HepG2 (cell line): Measurements from ENCODE around the gene GRAMD4. TPM values are rescaled to one million over a fixed set of nuclear protein-coding genes. Genes with fewer than 3 reads are reported as not detected.

Experiments used
- GFI1 ChIP-seq: sonication (generic); formaldehyde crosslinking; IDR thresholded peaks from 2 replicates; pipeline ENCODE4 v1.5.0; 2020; ENCODE audit warnings: missing genetic modification reagents, mild to moderate bottlenecking, borderline replicate concordance
- HCFC1 ChIP-seq: fragments of 150-350 bp; IDR thresholded peaks from 2 replicates; pipeline ENCODE4 v1.6.1; 2014; ENCODE audit warnings: low read depth, low read length
- HDAC2 ChIP-seq: sonication (generic); formaldehyde crosslinking; IDR thresholded peaks from 2 replicates; pipeline ENCODE4 v1.4.0; 2020; ENCODE audit warnings: missing genetic modification reagents
- HIC2 ChIP-seq: sonication (generic); formaldehyde crosslinking; IDR thresholded peaks from 2 replicates; pipeline ENCODE4 v1.9.0; 2022; ENCODE audit warnings: low read depth, missing genetic modification reagents
- HNF4A ChIP-seq: sonication (generic); formaldehyde crosslinking; IDR thresholded peaks from 2 replicates; pipeline ENCODE4 v1.4.0; 2020; ENCODE audit warnings: missing genetic modification reagents
- KDM5B ChIP-seq: sonication (generic); formaldehyde crosslinking; IDR thresholded peaks from 2 replicates; pipeline ENCODE4 v1.4.0; 2020; ENCODE audit warnings: missing genetic modification reagents, mild to moderate bottlenecking, borderline replicate concordance
- KDM6A ChIP-seq: IDR thresholded peaks from 2 replicates; pipeline ENCODE4 v1.6.1; 2016; ENCODE audit warnings: low read depth
- KLF16 ChIP-seq, 2 experiments: sonication (generic) in 1 of 2; formaldehyde crosslinking in 1 of 2; IDR thresholded peaks; 2 replicates each; pipeline versions ENCODE4 v1.6.1 to v1.8.0; 2016 to 2023; ENCODE audit warnings: missing genetic modification reagents in 2 of 2, missing compliant biosample characterization in 1 of 2
- MTA1 ChIP-seq: sonication (generic); formaldehyde crosslinking; IDR thresholded peaks from 2 replicates; pipeline ENCODE4 v1.4.0; 2020; ENCODE audit warnings: missing genetic modification reagents, mild to moderate bottlenecking, borderline replicate concordance
- NCOA5 ChIP-seq: sonication (generic); formaldehyde crosslinking; IDR thresholded peaks from 2 replicates; pipeline ENCODE4 v1.4.0; 2020; ENCODE audit warnings: missing genetic modification reagents
- NR2F1 ChIP-seq, 2 experiments: fragments of 450-650 bp in 1 of 2; formaldehyde crosslinking in 1 of 2; IDR thresholded peaks; 2 replicates each; pipeline versions ENCODE4 v1.5.0 to v1.6.1; 2016 to 2020; ENCODE audit warnings: mild to moderate bottlenecking in 1 of 2, missing compliant biosample characterization in 1 of 2, missing genetic modification reagents in 1 of 2, moderate library complexity in 1 of 2
- NR2F2 ChIP-seq: IDR thresholded peaks from 2 replicates; pipeline ENCODE4 v1.6.1; 2012; ENCODE audit warnings: low read depth, inconsistent platforms, borderline replicate concordance
- SAP130 ChIP-seq: IDR thresholded peaks from 2 replicates; pipeline ENCODE4 v1.6.1; 2016; ENCODE audit warnings: low read depth
- SIX4 ChIP-seq: sonication (generic); formaldehyde crosslinking; IDR thresholded peaks from 2 replicates; pipeline ENCODE4 v1.4.0; 2020; ENCODE audit warnings: missing genetic modification reagents
- YEATS4 ChIP-seq: sonication (generic); formaldehyde crosslinking; IDR thresholded peaks from 2 replicates; pipeline ENCODE4 v1.4.0; 2020; ENCODE audit warnings: missing genetic modification reagents, borderline replicate concordance
- ZBTB33 ChIP-seq: sonication (generic); formaldehyde crosslinking; IDR thresholded peaks from 2 replicates; pipeline ENCODE4 v1.4.0; 2020; ENCODE audit warnings: missing genetic modification reagents
- ZBTB7A ChIP-seq: sonication (generic); formaldehyde crosslinking; IDR thresholded peaks from 2 replicates; pipeline ENCODE4 v1.8.0; 2022; ENCODE audit warnings: mild to moderate bottlenecking, missing genetic modification reagents
- ZBTB7B ChIP-seq: sonication (generic); formaldehyde crosslinking; IDR thresholded peaks from 2 replicates; pipeline ENCODE4 v1.4.0; 2020; ENCODE audit warnings: missing genetic modification reagents
- ZFP90 ChIP-seq: sonication (generic); formaldehyde crosslinking; IDR thresholded peaks from 2 replicates; pipeline ENCODE4 v1.8.0; 2022; ENCODE audit warnings: missing genetic modification reagents, mild to moderate bottlenecking, inconsistent platforms, borderline replicate concordance
- ZFX ChIP-seq: sonication (generic); formaldehyde crosslinking; IDR thresholded peaks from 2 replicates; pipeline ENCODE4 v1.4.0; 2020; ENCODE audit warnings: mild to moderate bottlenecking, low read depth, missing genetic modification reagents, moderate library complexity
- ZFY ChIP-seq: sonication (generic); formaldehyde crosslinking; IDR thresholded peaks from 2 replicates; pipeline ENCODE4 v1.4.0; 2020; ENCODE audit warnings: missing genetic modification reagents
- ZGPAT ChIP-seq: IDR thresholded peaks from 2 replicates; pipeline ENCODE4 v1.6.1; 2016; ENCODE audit warnings: mild to moderate bottlenecking
- ZMYM2 ChIP-seq: sonication (generic); formaldehyde crosslinking; IDR thresholded peaks from 2 replicates; pipeline ENCODE4 v1.8.0; 2022; ENCODE audit warnings: mild to moderate bottlenecking, missing genetic modification reagents
- ZNF691 ChIP-seq: sonication (generic); formaldehyde crosslinking; IDR thresholded peaks from 2 replicates; pipeline ENCODE4 v1.4.0; 2020; ENCODE audit warnings: missing genetic modification reagents, low read depth, mild to moderate bottlenecking, borderline replicate concordance
- polyA plus RNA-seq, 8 experiments: library from polyadenylated mRNA; depleted of rRNA in 3 of 8; stranded (reverse) in 7 of 8; unstranded in 1 of 8; fragments of >200 nt; fragmentation: Illumina TruSeq in 4 of 8; extraction: Trizol in 4 of 8; gene quantifications; 2 replicates each; pipeline versions ENCODE4 v1.2.1 to v1.2.3, GENCODE V29; 2011 to 2016; ENCODE audit warnings: low read depth in 4 of 8, missing spikeins in 1 of 8, mixed read lengths in 1 of 8; ENCODE audit not compliant: insufficient read depth in 1 of 8
- total RNA-seq, 5 experiments: library from RNA; depleted of rRNA; stranded (reverse); fragments of >200 nt; fragmentation: Illumina TruSeq; extraction: Trizol; gene quantifications; 2 replicates each; pipeline ENCODE4 v1.2.3, GENCODE V29; 2016; ENCODE audit warnings: low read depth in 1 of 5

Gene GRAMD4
- total and polyA plus RNA-seq, 2 of the 13 experiments (the other 11 are each of a cell fraction or from before 2014, with no cell fraction given): 15.2 to 15.7 TPM

GRCh38 chr22:46652081-46652846, 32.1 kb downstream of the GRAMD4 start (continued):
- TF ChIP-seq ZBTB7B (no peak; the same call in 1 of the 2 replicates), HNF4A (CRISPR knock-in tag) (peak; percentile 92), KDM6A (peak; percentile 71; the same call in 1 of the 2 replicates), HIC2 (0 out of 2 replicates have a peak, but pooled peaks have one; percentile 12), HCFC1 (no peak), GFI1 (CRISPR knock-in tag) (no peak), NR2F1 (CRISPR knock-in tag; IDR thresholded peaks at IDR 0.05) (peak; percentile 98 to 99), ZFP90 (CRISPR knock-in tag) (peak; percentile 17; the same call in 1 of the 2 replicates), ZFX (peak; percentile 29; the same call in 1 of the 2 replicates), KDM5B (CRISPR knock-in tag) (peak; percentile 21; the same call in 1 of the 2 replicates), ZBTB33 (CRISPR knock-in tag) (0 out of 2 replicates have a peak, but pooled peaks have one; percentile 55), HDAC2 (peak; percentile 92), ZFY (CRISPR knock-in tag) (peak; percentile 49), YEATS4 (peak; percentile 63), MTA1 (CRISPR knock-in tag) (peak; percentile 85), NR2F2 (peak; percentile 93), ZBTB7A (CRISPR knock-in tag) (peak; percentile 91), NCOA5 (no peak), ZNF691 (CRISPR knock-in tag) (peak; percentile 56; the same call in 1 of the 2 replicates), SAP130 (CRISPR knock-in tag) (peak; percentile 67; the same call in 1 of the 2 replicates), ZMYM2 (peak; percentile 71; the same call in 1 of the 2 replicates), ZGPAT (CRISPR knock-in tag) (peak; percentile 87), KLF16 (CRISPR knock-in tag; IDR thresholded peaks at IDR 0.05) (peak in 1 of 2 experiments; percentile 69; a peak in 1 of 4 replicates), SIX4 (CRISPR knock-in tag) (peak; percentile 72; the same call in 1 of the 2 replicates)
